ENCODE measurements around the gene GNAS-AS1.

The GNAS-AS1 gene

GRCh38 chr20:58772786-58773185 is 77.9 kb downstream of the GNAS-AS1 start:
- TF ChIP-seq CTCF (IDR thresholded peaks at IDR 0.05; ENCODE audit: borderline replicate concordance, insufficient read depth, low read depth, low read length), result no peak
- H3K4me3 ChIP-seq (ENCODE audit: low read depth, low read length), result no peak overlapping the region

Measured in GM12875 (cell line).